Naive thymus-derived CD4-positive, alpha-beta T cell (primary cell): ENCODE measurements around the gene P2RY8. TPM values are rescaled to one million over a fixed set of nuclear protein-coding genes. Genes with fewer than 3 reads are reported as not detected.
A peak's percentile ranks its signal among the peaks of the same experiment; 100 is the strongest.
"Not testable (repeated sequence)": the region's sequence is repeated elsewhere in the genome, so short reads cannot be mapped to it uniquely, and the experiment has no call there.

Experiments
- ATAC-seq: fragments of 150-1000 bp; cut with Tn5 transposase; 2 replicates; pipeline ENCODE4 v1.10.0; 2021; ENCODE audit warnings: mild to moderate bottlenecking, moderate library complexity
- CTCF ChIA-PET: fragments of 350-600 bp; sonication (Branson Sonifier 250); formaldehyde crosslinking; loops from one replicate; lab custom pipeline; 2021; ENCODE audit warnings: antibody characterized with exemption; lab: Charles Lee
- POLR2A ChIA-PET: fragments of 350-600 bp; sonication (Branson Sonifier 250); formaldehyde crosslinking; loops from one replicate; lab custom pipeline; 2021; ENCODE audit warnings: antibody characterized with exemption, inconsistent platforms; lab: Charles Lee
- DNase-seq, 9 donors: peaks; one replicate each; pipeline versions ENCODE4 v3.0.0 to v3.0.0-alpha.2; 2020 to 2022; ENCODE audit warnings: mixed read lengths in 1 of 9
- H3K27ac ChIP-seq: one replicate; pipeline ENCODE4 v1.7.0; 2013; ENCODE audit warnings: mild to moderate bottlenecking, low read depth, low read length, moderate library complexity
- H3K27me3 ChIP-seq, 2 donors: one replicate each; pipeline ENCODE4 v1.7.0; 2013; ENCODE audit warnings: low read length in 2 of 2, mild to moderate bottlenecking in 2 of 2, moderate library complexity in 2 of 2; ENCODE audit not compliant: control insufficient read depth in 2 of 2, insufficient read depth in 2 of 2
- H3K36me3 ChIP-seq, 3 experiments: 1 replicate in 2 of 3; 2 replicates in 1 of 3; pipeline ENCODE4 v1.7.0; 2013; ENCODE audit warnings: low read length in 3 of 3, mild to moderate bottlenecking in 3 of 3, moderate library complexity in 1 of 3; ENCODE audit not compliant: insufficient read depth in 3 of 3, control insufficient read depth in 2 of 3
- H3K4me1 ChIP-seq, 2 donors: one replicate each; pipeline ENCODE4 v1.7.0; 2013; ENCODE audit warnings: low read length in 2 of 2, mild to moderate bottlenecking in 2 of 2, moderate library complexity in 1 of 2; ENCODE audit not compliant: control insufficient read depth in 2 of 2, insufficient read depth in 2 of 2
- H3K4me3 ChIP-seq: 2 replicates; pipeline ENCODE4 v1.7.0; 2013; ENCODE audit warnings: mild to moderate bottlenecking, low read length
- H3K9me3 ChIP-seq, 3 experiments: 1 replicate in 2 of 3; 2 replicates in 1 of 3; pipeline ENCODE4 v1.7.0; 2013; ENCODE audit warnings: low read length in 3 of 3; ENCODE audit not compliant: control insufficient read depth in 2 of 3
- H3K27ac Mint-ChIP-seq, 9 donors: one replicate each; pipeline ENCODE4 v1.8.0; 2020 to 2022; ENCODE audit warnings: mixed read lengths in 9 of 9, mild to moderate bottlenecking in 8 of 9, moderate library complexity in 5 of 9, inconsistent platforms in 2 of 9
- H3K27me3 Mint-ChIP-seq, 5 donors: one replicate each; pipeline ENCODE4 v1.8.0; 2021 to 2022; ENCODE audit warnings: mixed read lengths in 5 of 5, mild to moderate bottlenecking in 1 of 5
- H3K36me3 Mint-ChIP-seq, 5 donors: one replicate each; pipeline ENCODE4 v1.8.0; 2020 to 2022; ENCODE audit warnings: mixed read lengths in 5 of 5, mild to moderate bottlenecking in 3 of 5, inconsistent platforms in 1 of 5
- H3K4me1 Mint-ChIP-seq, 7 donors: one replicate each; pipeline ENCODE4 v1.8.0; 2020 to 2022; ENCODE audit warnings: mixed read lengths in 7 of 7, mild to moderate bottlenecking in 3 of 7, inconsistent platforms in 1 of 7
- H3K4me3 Mint-ChIP-seq, 10 donors: one replicate each; pipeline ENCODE4 v1.8.0; 2020 to 2022; ENCODE audit warnings: mild to moderate bottlenecking in 10 of 10, mixed read lengths in 10 of 10, moderate library complexity in 6 of 10, inconsistent platforms in 2 of 10
- H3K9me3 Mint-ChIP-seq, 11 donors: one replicate each; pipeline ENCODE4 v1.8.0; 2020 to 2022; ENCODE audit warnings: mixed read lengths in 11 of 11, mild to moderate bottlenecking in 4 of 11, inconsistent platforms in 1 of 11, moderate library complexity in 1 of 11
- intact Hi-C, 2 donors: fragments of 100-400 bp; cut with micrococcal nuclease; formaldehyde crosslinking; loops; one replicate each; pipeline ENCODE4 v1.15.1; 2023
- polyA plus RNA-seq, 2 donors: library from polyadenylated mRNA; unstranded; fragments of 300-500 nt; fragmentation: Illumina TruSeq; gene quantifications; one replicate each; pipeline ENCODE4 v1.2.3, GENCODE V29; 2021
- total RNA-seq, 6 experiments: library from RNA in 5 of 6; stranded (reverse) in 5 of 6; gene quantifications; 1 replicate in 5 of 6; 2 replicates in 1 of 6; pipeline ENCODE4 v1.2.3 and lab custom pipeline; 2021 to 2026

P2RY8 gene
- total and polyA plus RNA-seq, 7 experiments from 2014 or later = 109 to 277 (median 149) TPM

DNA sequence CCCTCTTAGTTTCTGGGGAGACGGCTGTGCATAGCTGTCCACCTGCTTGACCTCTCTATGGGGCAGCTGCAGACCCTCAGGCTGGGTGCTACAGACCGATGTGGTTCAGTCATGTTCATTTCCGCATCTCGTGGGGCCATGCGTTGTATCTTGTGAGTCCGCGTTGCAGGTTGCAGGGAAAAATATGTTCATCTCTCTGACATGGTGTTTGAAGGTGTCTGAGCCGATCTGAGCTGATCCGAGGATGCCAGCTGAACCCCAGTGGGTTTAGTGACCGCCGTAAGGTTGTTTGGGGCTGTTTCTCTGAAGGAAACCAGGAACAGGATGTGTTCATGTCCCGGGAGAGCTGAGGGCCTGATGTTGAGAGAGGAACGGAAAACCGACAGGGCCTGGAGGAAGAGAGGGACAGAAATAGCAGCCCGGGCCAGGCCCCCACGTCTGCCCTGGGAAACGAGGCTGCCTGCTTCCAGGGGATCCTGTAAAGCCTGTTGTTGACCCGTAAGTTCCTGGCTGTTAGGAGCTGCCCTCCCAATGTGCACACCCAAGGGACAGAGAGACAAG is 9.8 kb upstream of the P2RY8 start:
- peaks cover under 1 to 18% (median 10%) of the 10 kb centered on the region in 11 donors for H3K9me3 Mint-ChIP-seq
- peaks cover 0 to 4% (median 0%) of the 10 kb centered on the region in 3 experiments for H3K9me3 ChIP-seq
- H3K4me3 Mint-ChIP-seq = no peak overlapping the region
- peak overlapping the region in 6 of 9 donors; percentile 19 to 89 (median 82) for H3K27ac Mint-ChIP-seq
- no peaks in the 10 kb centered on the region for H3K36me3 ChIP-seq
- H3K27me3 ChIP-seq = no peaks in the 10 kb centered on the region
- peaks cover 0 to 6% (median 0%) of the 10 kb centered on the region in 5 donors for H3K27me3 Mint-ChIP-seq
- ChIA-PET POLR2A (no interaction called here), CTCF (no interaction called here)
- no peak for ATAC-seq
- no peak overlapping the region for H3K4me3 ChIP-seq
- H3K4me1 ChIP-seq = peaks cover 6 to 10% of the 10 kb centered on the region in 2 donors
- peak in 1 of 9 donors; percentile 4 for DNase-seq
- intact Hi-C loops = no loop called here
- H3K36me3 Mint-ChIP-seq = peaks cover 0 to 19% (median 5%) of the 10 kb centered on the region in 5 donors
- no peak overlapping the region for H3K27ac ChIP-seq
- peaks cover 14 to 43% (median 34%) of the 10 kb centered on the region in 7 donors for H3K4me1 Mint-ChIP-seq

DNA sequence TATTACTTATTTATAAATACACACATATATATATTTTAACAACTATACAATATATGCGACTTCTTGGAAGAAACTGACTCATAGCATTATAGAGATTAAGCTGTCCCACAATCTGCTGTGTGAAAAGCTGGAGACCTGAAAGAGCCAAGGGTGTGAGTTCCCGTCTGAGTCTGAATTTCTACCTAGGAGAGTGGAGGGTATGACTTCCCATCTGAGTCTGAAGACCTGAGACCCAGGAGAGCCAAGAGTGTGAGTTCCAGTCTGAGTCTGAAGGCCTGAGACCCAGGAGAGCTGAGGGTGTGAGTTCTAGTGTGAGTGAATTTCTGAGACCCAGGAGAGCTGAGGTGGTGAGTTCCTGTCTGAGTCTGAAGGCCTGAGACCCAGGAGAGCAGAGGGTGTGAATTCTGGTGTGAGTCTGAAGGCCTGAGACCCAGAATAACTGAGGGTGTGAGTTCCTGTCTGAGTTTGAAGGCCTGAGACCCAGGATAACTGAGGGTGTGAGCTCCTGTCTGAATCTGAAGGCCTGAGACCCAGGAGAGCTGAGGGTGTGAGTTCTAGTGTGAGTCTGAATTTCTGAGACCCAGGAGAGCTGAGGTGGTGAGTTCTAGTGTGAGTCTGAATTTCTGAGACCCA is 8.9 kb upstream of the P2RY8 start:
- Mint-ChIP-seq H3K4me3 (no peak overlapping the region), H3K27ac (peak overlapping the region in 8 of 9 donors; percentile 35 to 88 (median 82)), H3K4me1 (peaks cover 8 to 34% (median 27%) of the 10 kb centered on the region in 7 donors), H3K27me3 (no peaks in the 10 kb centered on the region), H3K9me3 (peaks cover 0 to 13% (median 8%) of the 10 kb centered on the region in 11 donors), H3K36me3 (peaks cover 0 to 16% (median 3%) of the 10 kb centered on the region in 5 donors)
- ChIA-PET CTCF (no interaction called here), POLR2A (no interaction called here)
- H3K27me3 ChIP-seq = no peaks in the 10 kb centered on the region
- H3K27ac ChIP-seq = no peak overlapping the region
- no peaks in the 10 kb centered on the region for H3K36me3 ChIP-seq
- ATAC-seq (no peak), DNase-seq (peak in 1 of 9 donors; percentile 3)
- H3K9me3 ChIP-seq = peaks cover 0 to 4% (median 0%) of the 10 kb centered on the region in 3 experiments
- H3K4me1 ChIP-seq = peaks cover 0 to 1% of the 10 kb centered on the region in 2 donors
- H3K4me3 ChIP-seq = no peak overlapping the region
- intact Hi-C loops = no loop called here

DNA sequence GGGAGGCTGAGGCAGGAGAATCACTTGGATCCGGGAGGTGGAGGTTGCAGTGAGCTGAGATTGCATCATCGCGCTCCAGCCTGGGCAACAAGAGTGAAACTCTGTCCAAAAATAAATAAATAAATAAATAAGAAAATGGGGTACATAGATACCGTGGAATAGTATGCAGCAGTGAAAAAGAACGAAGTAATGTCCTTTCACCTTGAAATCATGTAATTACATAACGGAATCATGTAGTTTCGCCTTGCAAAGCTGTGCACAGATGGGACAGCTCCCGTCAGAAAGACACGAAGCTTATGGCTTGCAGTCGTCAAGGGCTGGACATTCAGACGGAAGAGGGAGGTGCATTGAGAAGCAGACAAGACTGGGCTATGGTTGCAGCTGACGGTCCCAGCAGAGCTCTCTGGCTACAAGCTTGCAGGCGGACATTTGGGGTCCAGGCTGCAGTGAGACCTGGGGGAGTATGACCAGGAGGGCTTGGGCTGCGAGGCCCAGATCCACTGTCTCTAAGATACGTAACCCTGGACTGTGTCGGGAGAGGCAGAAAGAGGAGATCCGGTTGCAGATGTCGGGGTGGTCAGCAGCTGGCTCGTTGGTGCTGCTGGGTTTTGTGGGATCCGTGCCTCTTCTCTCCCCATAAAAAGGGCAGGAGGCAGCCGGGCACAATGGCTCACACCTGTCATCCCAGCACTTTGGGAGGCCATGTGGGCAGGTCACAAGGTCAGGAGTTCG is 6.2 kb upstream of the P2RY8 start:
- Histone ChIP-seq H3K27me3 (no peaks in the 10 kb centered on the region), H3K36me3 (no peaks in the 10 kb centered on the region), H3K27ac (no peak overlapping the region), H3K4me1 (peaks cover 0 to 3% of the 10 kb centered on the region in 2 donors), H3K4me3 (no peak overlapping the region), H3K9me3 (peaks cover 0 to 4% (median 0%) of the 10 kb centered on the region in 3 experiments)
- DNase-seq (no peak), ATAC-seq (no peak)
- Mint-ChIP-seq H3K36me3 (peaks cover 0 to 12% (median 0%) of the 10 kb centered on the region in 5 donors), H3K27me3 (no peaks in the 10 kb centered on the region), H3K4me3 (no peak overlapping the region), H3K4me1 (peaks cover 7 to 24% (median 17%) of the 10 kb centered on the region in 7 donors), H3K9me3 (peaks cover 0 to 8% (median 6%) of the 10 kb centered on the region in 11 donors), H3K27ac (peak overlapping the region in 1 of 9 donors; percentile 20)
- POLR2A ChIA-PET = no interaction called here
- intact Hi-C loops = no loop called here
- CTCF ChIA-PET = no interaction called here

DNA sequence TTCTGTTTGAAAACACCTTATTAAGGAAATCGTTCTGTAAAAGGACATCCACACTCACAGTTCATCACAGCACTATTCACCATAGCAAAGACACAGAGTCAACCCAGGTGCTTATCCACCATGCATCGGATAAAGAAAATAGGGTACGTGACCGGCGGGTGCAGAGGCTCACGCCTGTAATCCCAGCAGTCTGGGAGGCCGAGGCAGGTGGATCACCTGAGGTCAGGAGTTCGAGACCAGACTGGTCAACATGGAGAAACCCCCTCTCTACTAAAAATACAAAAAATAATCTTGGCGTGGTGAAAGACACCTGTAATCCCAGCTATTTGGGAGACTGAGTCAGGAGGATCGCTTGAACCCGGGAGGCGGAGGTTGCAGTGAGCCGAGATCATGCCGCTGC is 2.2 kb upstream of the P2RY8 start:
- peaks cover 0 to 11% (median 0%) of the 10 kb centered on the region in 3 experiments for H3K36me3 ChIP-seq
- CTCF ChIA-PET, POLR2A ChIA-PET, H3K4me3 ChIP-seq, H3K4me1 ChIP-seq, ATAC-seq, H3K27ac ChIP-seq, DNase-seq, H3K27me3 ChIP-seq, H3K9me3 ChIP-seq, H3K27me3 Mint-ChIP-seq, H3K9me3 Mint-ChIP-seq: not testable (repeated sequence)
- Mint-ChIP-seq H3K4me1 (peaks cover 5 to 23% (median 16%) of the 10 kb centered on the region in 7 donors), H3K4me3 (peak overlapping the region in 5 of 10 donors; percentile 16 to 50 (median 33)), H3K27ac (peak overlapping the region; percentile 38 to 99 (median 90)), H3K36me3 (peaks cover 0 to 11% (median 4%) of the 10 kb centered on the region in 5 donors)
- intact Hi-C loops = loop anchor here (5.0 kb wide), 3 partner anchors 57 to 1153 kb away; partner anchors contain the start of gene CD99 (in 1 of the 2)

DNA sequence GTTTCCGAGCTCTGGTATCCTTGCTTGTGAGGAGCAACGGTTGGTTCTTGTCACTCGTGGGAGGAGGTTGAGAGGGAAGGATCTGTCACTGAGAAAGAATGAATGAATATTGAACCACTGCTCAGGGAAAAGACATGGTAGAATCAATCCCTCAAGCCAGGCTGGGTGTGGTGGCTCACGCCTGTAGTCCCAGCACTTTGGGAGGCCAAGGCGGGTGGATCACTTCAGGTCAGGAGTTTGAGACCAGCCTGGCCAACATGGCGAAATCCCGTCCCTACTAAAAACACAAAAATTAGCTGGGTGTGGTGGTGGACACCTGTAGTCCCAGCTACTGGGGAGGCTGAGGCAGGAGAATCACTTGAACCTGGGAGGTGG is 718 bp upstream of the P2RY8 start:
- H3K9me3 Mint-ChIP-seq, H3K27me3 Mint-ChIP-seq, DNase-seq, H3K9me3 ChIP-seq, H3K27me3 ChIP-seq, H3K4me1 ChIP-seq, CTCF ChIA-PET, POLR2A ChIA-PET, ATAC-seq: not testable (repeated sequence)
- peak overlapping the region; percentile 81 for H3K4me3 ChIP-seq
- Mint-ChIP-seq H3K4me1 (peaks cover 8 to 25% (median 16%) of the 10 kb centered on the region in 7 donors), H3K4me3 (peak overlapping the region; percentile 89 to 99 (median 98)), H3K27ac (peak overlapping the region; percentile 98 to 100 (median 99)), H3K36me3 (peaks cover 0 to 14% (median 7%) of the 10 kb centered on the region in 5 donors)
- intact Hi-C loops = loop anchor here (1.0 to 5.0 kb wide), 19 partner anchors 16 to 1155 kb away; partner anchors contain the start of genes CD99 (in 2 of the 2), AKAP17A (in 1 of the 2) and SLC25A6 (in 1 of the 2)
- H3K27ac ChIP-seq = peak overlapping the region; percentile 88
- peaks cover 0 to 11% (median 0%) of the 10 kb centered on the region in 3 experiments for H3K36me3 ChIP-seq

DNA sequence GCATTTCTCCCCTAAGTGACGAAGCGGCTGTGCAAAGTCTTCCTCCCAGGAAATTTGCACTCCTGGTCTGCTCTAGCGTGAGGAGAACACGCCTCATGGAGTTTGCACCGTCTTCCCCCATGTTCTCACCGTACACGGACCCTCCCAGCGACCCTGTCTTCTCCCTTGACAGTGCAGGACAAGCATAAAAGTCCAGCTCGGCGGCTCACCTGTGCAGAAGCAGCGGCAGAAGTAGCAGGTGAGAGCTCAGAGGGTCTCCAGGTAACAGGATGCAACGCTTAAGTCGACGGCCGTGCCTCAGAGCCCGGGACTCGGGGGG is 314 bp downstream of the P2RY8 start:
- no peak for DNase-seq
- Histone ChIP-seq H3K4me1 (peaks cover 7 to 10% of the 10 kb centered on the region in 2 donors), H3K36me3 (peaks cover 0 to 14% (median 4%) of the 10 kb centered on the region in 3 experiments), H3K9me3 (no peaks in the 10 kb centered on the region), H3K27ac (peak overlapping the region; percentile 88), H3K4me3 (peak overlapping the region; percentile 81), H3K27me3 (no peaks in the 10 kb centered on the region)
- peaks cover 11 to 29% (median 20%) of the 10 kb centered on the region in 7 donors for H3K4me1 Mint-ChIP-seq
- peak; percentile 22 for ATAC-seq
- peak overlapping the region; percentile 98 to 100 (median 99) for H3K27ac Mint-ChIP-seq
- ChIA-PET POLR2A (no interaction called here), CTCF (no interaction called here)
- H3K27me3 Mint-ChIP-seq = no peaks in the 10 kb centered on the region
- intact Hi-C loops = loop anchor here (1.0 to 5.0 kb wide), 20 partner anchors 15 to 1156 kb away; partner anchors contain the start of genes AKAP17A (in 2 of the 2), CD99 (in 2 of the 2) and SLC25A6 (in 1 of the 2)
- H3K9me3 Mint-ChIP-seq = no peaks in the 10 kb centered on the region
- peak overlapping the region; percentile 89 to 99 (median 98) for H3K4me3 Mint-ChIP-seq
- H3K36me3 Mint-ChIP-seq = peaks cover 0 to 18% (median 7%) of the 10 kb centered on the region in 5 donors
